ENCODE results near the gene SETD5. TPM values are rescaled to one million over a fixed set of nuclear protein-coding genes. Genes with fewer than 3 reads are reported as not detected.

The SETD5 gene
- total RNA-seq, 1 experiment from 2014 or later, result 151 TPM

- POLR2A ChIA-PET (ENCODE audit: low non-redundant PET), result no interaction called here
- Histone ChIP-seq H3K4me3 (ENCODE audit: low read depth, low read length, poor library complexity, severe bottlenecking) (no peak overlapping the region), H3K36me3 (ENCODE audit: insufficient read depth, low read length, poor library complexity, severe bottlenecking) (peaks cover 97% of the 10 kb centered on the region), H3K27ac (ENCODE audit: low read depth, low read length, poor library complexity, severe bottlenecking) (no peak overlapping the region), H3K9me3 (ENCODE audit: low read depth, low read length, poor library complexity, severe bottlenecking) (no peaks in the 10 kb centered on the region), H3K4me1 (ENCODE audit: insufficient read depth, low read length, poor library complexity, severe bottlenecking) (peaks cover 6% of the 10 kb centered on the region), H3K27me3 (replicated peaks; ENCODE audit: insufficient read depth, low read depth, low read length, poor library complexity) (no peaks in the 10 kb centered on the region)
- intact Hi-C loops (cut with micrococcal nuclease; ENCODE audit: unreplicated experiment), result loop anchor here (5.0 kb wide), 1 partner anchor 34 kb away; no protein-coding TSS in a partner anchor
- CTCF ChIA-PET, result no interaction called here
- TF ChIP-seq CTCF (conservative IDR thresholded peaks at IDR 0.05; ENCODE audit: low read depth, low read length), result no peak
- no peak for TF ChIP-seq EZH2 (IDR thresholded peaks at IDR 0.05; ENCODE audit: borderline replicate concordance, low read depth, low read length, poor library complexity, severe bottlenecking)
- BruUV-seq (replicated peaks), result no TSS peak
- no peak for DNase-seq (ENCODE audit: low spot score)
These were observed 9.3 kb upstream of the SETD5 start for GRCh38 chr3:9388142-9388541.

GRCh38 chr3:9388562-9389272, 8.7 kb upstream of the SETD5 start:
- no peak overlapping the region for H3K27ac ChIP-seq (ENCODE audit: low read depth, low read length, poor library complexity, severe bottlenecking)
- BruUV-seq (replicated peaks), result no TSS peak
- no peak overlapping the region for H3K4me3 ChIP-seq (ENCODE audit: low read depth, low read length, poor library complexity, severe bottlenecking)
- H3K36me3 ChIP-seq (ENCODE audit: insufficient read depth, low read length, poor library complexity, severe bottlenecking), result peaks cover 97% of the 10 kb centered on the region
- intact Hi-C loops (cut with micrococcal nuclease; ENCODE audit: unreplicated experiment), result loop anchor here (5.0 kb wide), 1 partner anchor 34 kb away; no protein-coding TSS in a partner anchor
- no peaks in the 10 kb centered on the region for H3K27me3 ChIP-seq (replicated peaks; ENCODE audit: insufficient read depth, low read depth, low read length, poor library complexity)
- H3K9me3 ChIP-seq (ENCODE audit: low read depth, low read length, poor library complexity, severe bottlenecking), result no peaks in the 10 kb centered on the region
- H3K4me1 ChIP-seq (ENCODE audit: insufficient read depth, low read length, poor library complexity, severe bottlenecking), result peaks cover 6% of the 10 kb centered on the region
- no peak for DNase-seq (ENCODE audit: low spot score)
- CTCF ChIA-PET, result no interaction called here
- POLR2A ChIA-PET (ENCODE audit: low non-redundant PET), result no interaction called here
- TF ChIP-seq CTCF (conservative IDR thresholded peaks at IDR 0.05; ENCODE audit: low read depth, low read length) (no peak), EZH2 (IDR thresholded peaks at IDR 0.05; ENCODE audit: borderline replicate concordance, low read depth, low read length, poor library complexity, severe bottlenecking) (no peak)

- Histone ChIP-seq H3K4me1 (ENCODE audit: insufficient read depth, low read length, poor library complexity, severe bottlenecking) (peaks cover 20% of the 10 kb centered on the region), H3K27ac (ENCODE audit: low read depth, low read length, poor library complexity, severe bottlenecking) (no peak overlapping the region), H3K9me3 (ENCODE audit: low read depth, low read length, poor library complexity, severe bottlenecking) (no peaks in the 10 kb centered on the region), H3K36me3 (ENCODE audit: insufficient read depth, low read length, poor library complexity, severe bottlenecking) (peaks cover 96% of the 10 kb centered on the region), H3K27me3 (replicated peaks; ENCODE audit: insufficient read depth, low read depth, low read length, poor library complexity) (no peaks in the 10 kb centered on the region), H3K4me3 (ENCODE audit: low read depth, low read length, poor library complexity, severe bottlenecking) (no peak overlapping the region)
- TF ChIP-seq CTCF (conservative IDR thresholded peaks at IDR 0.05; ENCODE audit: low read depth, low read length), result no peak
- TF ChIP-seq EZH2 (IDR thresholded peaks at IDR 0.05; ENCODE audit: borderline replicate concordance, low read depth, low read length, poor library complexity, severe bottlenecking), result no peak
- ChIA-PET POLR2A (ENCODE audit: low non-redundant PET) (no interaction called here), CTCF (no interaction called here)
- BruUV-seq (replicated peaks), result no TSS peak
- intact Hi-C loops (cut with micrococcal nuclease; ENCODE audit: unreplicated experiment), result no loop called here
- no peak for DNase-seq (ENCODE audit: low spot score)
These were observed 7.0 kb upstream of the SETD5 start for GRCh38 chr3:9390265-9390888.

Measured in A673 (cell line).